Ovary (tissue), 3 donors: ENCODE data around the gene CEP131.

Experiments
- CTCF ChIP-seq, 3 donors: fragments of 450-650 bp in 2 of 3; fragments of 200-600 bp in 1 of 3; IDR thresholded peaks; one replicate each; pipeline versions ENCODE4 v1.5.1 to v1.8.0; 2016 to 2022; ENCODE audit warnings: antibody characterized with exemption in 3 of 3, mild to moderate bottlenecking in 1 of 3
- POLR2A ChIP-seq: fragments of 450-650 bp; IDR thresholded peaks from one replicate; pipeline ENCODE4 v1.6.1; 2017; ENCODE audit warnings: antibody characterized with exemption, mild to moderate bottlenecking, moderate library complexity
- donor health status: DM: no; HTN: no; CAD: no.

DNA sequence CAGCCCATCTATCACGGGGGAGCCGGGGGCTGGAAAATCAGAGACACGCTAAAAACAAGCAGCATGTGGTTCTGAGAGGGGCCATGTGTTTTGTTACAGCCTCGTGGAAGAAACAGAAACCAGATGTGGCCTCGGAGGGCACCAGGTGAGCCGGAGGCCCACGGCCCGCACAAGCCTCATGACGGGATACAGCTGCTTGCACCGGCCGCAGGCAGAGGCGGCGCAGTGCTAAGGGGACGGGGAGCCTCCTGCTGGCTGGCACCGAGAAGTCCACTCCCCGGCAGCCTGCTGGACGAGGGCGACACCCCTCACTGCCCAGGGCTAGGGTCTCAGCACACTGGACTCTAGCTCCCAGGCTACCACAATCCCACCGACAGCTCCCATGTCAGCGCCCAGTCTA lies 35.5 kb upstream of the CEP131 start:
- TF ChIP-seq CTCF (IDR thresholded peaks at IDR 0.05), result no peak
- TF ChIP-seq POLR2A, result no peak
